ENCODE results near the gene GOLPH3. TPM values are rescaled to one million over a fixed set of nuclear protein-coding genes. Genes with fewer than 3 reads are reported as not detected.
A peak's percentile ranks its signal among the peaks of the same experiment; 100 is the strongest.

Gene GOLPH3
- total RNA-seq (2014; rRNA removed; shearing (Covaris generic)) (96.1 and 113 TPM in 2 replicates), polyA plus RNA-seq (2016; fragmentation: Nextera tagmentation; extraction: Ambion mirVana) (61.7 and 68.5 TPM in 2 replicates)
- long read RNA-seq, transcript GOLPH3-201 (4 exons, 2,721 nt) = major isoform, 16 of 18 reads
- long read RNA-seq, partial matches to known transcripts = 0 of 18 reads
- long read RNA-seq, other reads (novel, unspliced or antisense) = 2 of 18 reads

GRCh38 chr5:32174011-32174870, at the start of gene GOLPH3:
Gene GOLPH3, minus strand, starts transcription at chr5:32174319. Its CDS starts 285 bp downstream, at chr5:32174034.
- peaks cover 45% of the 10 kb centered on the region for H3K79me2 ChIP-seq (replicated peaks; ENCODE audit: insufficient read depth)
- TF ChIP-seq EZH2 (IDR thresholded peaks at IDR 0.05; ENCODE audit: low read depth, unreplicated experiment) (no peak), NANOG (IDR thresholded peaks at IDR 0.05; ENCODE audit: borderline replicate concordance) (no peak), STAT1 (IDR thresholded peaks at IDR 0.05; ENCODE audit: unreplicated experiment) (no peak), POLR2AphosphoS5 (IDR thresholded peaks at IDR 0.05; ENCODE audit: low read depth) (peak; percentile 84), CREB1 (CRISPR knock-in tag; IDR thresholded peaks at IDR 0.05; ENCODE audit: low read depth) (peak; percentile 95)
- TF ChIP-seq, protein P1, sequence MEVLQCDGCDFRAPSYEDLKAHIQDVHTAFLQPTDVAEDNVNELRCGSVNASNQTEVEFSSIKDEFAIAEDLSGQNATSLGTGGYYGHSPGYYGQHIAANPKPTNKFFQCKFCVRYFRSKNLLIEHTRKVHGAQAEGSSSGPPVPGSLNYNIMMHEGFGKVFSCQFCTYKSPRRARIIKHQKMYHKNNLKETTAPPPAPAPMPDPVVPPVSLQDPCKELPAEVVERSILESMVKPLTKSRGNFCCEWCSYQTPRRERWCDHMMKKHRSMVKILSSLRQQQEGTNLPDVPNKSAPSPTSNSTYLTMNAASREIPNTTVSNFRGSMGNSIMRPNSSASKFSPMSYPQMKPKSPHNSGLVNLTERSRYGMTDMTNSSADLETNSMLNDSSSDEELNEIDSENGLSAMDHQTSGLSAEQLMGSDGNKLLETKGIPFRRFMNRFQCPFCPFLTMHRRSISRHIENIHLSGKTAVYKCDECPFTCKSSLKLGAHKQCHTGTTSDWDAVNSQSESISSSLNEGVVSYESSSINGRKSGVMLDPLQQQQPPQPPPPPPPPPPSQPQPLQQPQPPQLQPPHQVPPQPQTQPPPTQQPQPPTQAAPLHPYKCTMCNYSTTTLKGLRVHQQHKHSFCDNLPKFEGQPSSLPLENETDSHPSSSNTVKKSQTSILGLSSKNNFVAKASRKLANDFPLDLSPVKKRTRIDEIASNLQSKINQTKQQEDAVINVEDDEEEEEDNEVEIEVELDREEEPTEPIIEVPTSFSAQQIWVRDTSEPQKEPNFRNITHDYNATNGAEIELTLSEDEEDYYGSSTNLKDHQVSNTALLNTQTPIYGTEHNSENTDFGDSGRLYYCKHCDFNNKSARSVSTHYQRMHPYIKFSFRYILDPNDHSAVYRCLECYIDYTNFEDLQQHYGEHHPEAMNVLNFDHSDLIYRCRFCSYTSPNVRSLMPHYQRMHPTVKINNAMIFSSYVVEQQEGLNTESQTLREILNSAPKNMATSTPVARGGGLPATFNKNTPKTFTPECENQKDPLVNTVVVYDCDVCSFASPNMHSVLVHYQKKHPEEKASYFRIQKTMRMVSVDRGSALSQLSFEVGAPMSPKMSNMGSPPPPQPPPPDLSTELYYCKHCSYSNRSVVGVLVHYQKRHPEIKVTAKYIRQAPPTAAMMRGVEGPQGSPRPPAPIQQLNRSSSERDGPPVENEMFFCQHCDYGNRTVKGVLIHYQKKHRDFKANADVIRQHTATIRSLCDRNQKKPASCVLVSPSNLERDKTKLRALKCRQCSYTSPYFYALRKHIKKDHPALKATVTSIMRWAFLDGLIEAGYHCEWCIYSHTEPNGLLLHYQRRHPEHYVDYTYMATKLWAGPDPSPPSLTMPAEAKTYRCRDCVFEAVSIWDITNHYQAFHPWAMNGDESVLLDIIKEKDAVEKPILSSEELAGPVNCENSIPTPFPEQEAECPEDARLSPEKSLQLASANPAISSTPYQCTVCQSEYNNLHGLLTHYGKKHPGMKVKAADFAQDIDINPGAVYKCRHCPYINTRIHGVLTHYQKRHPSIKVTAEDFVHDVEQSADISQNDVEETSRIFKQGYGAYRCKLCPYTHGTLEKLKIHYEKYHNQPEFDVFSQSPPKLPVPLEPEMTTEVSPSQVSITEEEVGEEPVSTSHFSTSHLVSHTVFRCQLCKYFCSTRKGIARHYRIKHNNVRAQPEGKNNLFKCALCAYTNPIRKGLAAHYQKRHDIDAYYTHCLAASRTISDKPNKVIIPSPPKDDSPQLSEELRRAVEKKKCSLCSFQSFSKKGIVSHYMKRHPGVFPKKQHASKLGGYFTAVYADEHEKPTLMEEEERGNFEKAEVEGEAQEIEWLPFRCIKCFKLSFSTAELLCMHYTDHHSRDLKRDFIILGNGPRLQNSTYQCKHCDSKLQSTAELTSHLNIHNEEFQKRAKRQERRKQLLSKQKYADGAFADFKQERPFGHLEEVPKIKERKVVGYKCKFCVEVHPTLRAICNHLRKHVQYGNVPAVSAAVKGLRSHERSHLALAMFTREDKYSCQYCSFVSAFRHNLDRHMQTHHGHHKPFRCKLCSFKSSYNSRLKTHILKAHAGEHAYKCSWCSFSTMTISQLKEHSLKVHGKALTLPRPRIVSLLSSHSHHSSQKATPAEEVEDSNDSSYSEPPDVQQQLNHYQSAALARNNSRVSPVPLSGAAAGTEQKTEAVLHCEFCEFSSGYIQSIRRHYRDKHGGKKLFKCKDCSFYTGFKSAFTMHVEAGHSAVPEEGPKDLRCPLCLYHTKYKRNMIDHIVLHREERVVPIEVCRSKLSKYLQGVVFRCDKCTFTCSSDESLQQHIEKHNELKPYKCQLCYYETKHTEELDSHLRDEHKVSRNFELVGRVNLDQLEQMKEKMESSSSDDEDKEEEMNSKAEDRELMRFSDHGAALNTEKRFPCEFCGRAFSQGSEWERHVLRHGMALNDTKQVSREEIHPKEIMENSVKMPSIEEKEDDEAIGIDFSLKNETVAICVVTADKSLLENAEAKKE (CRISPR knock-in tag; IDR thresholded peaks at IDR 0.05) = no peak
- TF ChIP-seq, protein P2, sequence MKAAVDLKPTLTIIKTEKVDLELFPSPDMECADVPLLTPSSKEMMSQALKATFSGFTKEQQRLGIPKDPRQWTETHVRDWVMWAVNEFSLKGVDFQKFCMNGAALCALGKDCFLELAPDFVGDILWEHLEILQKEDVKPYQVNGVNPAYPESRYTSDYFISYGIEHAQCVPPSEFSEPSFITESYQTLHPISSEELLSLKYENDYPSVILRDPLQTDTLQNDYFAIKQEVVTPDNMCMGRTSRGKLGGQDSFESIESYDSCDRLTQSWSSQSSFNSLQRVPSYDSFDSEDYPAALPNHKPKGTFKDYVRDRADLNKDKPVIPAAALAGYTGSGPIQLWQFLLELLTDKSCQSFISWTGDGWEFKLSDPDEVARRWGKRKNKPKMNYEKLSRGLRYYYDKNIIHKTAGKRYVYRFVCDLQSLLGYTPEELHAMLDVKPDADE (IDR thresholded peaks at IDR 0.05) = peak; percentile 45; the same call in 1 of the 2 replicates
- peak within 1 kb of the TSS; percentile 97 for H3K4me3 Mint-ChIP-seq

More at GRCh38 chr5:32174011-32174870, at the start of gene GOLPH3:
- peak within 1 kb of the TSS; percentile 95 for H3K4me3 ChIP-seq
- peaks cover 7% of the 10 kb centered on the region for H3K4me1 ChIP-seq (ENCODE audit: insufficient read depth)
- H3K27ac ChIP-seq (ENCODE audit: low read depth) = peak within 1 kb of the TSS; percentile 99
- H3K36me3 ChIP-seq (ENCODE audit: insufficient read depth) = peaks cover 10% of the 10 kb centered on the region; the same call in 1 of the 2 replicates
- DNase-seq (ENCODE audit: low spot score) = peak; percentile 96
- peaks cover 21% of the 10 kb centered on the region for H3K4me1 Mint-ChIP-seq
- H4K20me1 ChIP-seq (replicated peaks; ENCODE audit: insufficient read depth) = peaks cover 9% of the 10 kb centered on the region
- peaks cover 44% of the 10 kb centered on the region for H3K36me3 Mint-ChIP-seq (ENCODE audit: low read depth)
- ATAC-seq = peak; percentile 88
- H3K27ac Mint-ChIP-seq = peak within 1 kb of the TSS; percentile 98
- no peaks in the 10 kb centered on the region for H3K9me2 ChIP-seq (ENCODE audit: insufficient read depth)
- peaks cover 7% of the 10 kb centered on the region; the same call in 1 of the 2 replicates for H3F3A ChIP-seq (replicated peaks; ENCODE audit: low read depth)
- H2AFZ ChIP-seq = peak within 1 kb of the TSS; percentile 78; the same call in 1 of the 2 replicates
- no peaks in the 10 kb centered on the region for H3K27me3 ChIP-seq (ENCODE audit: insufficient read depth)
- no peaks in the 10 kb centered on the region; the same call in 1 of the 3 replicates for H3K9me3 Mint-ChIP-seq
- peak within 1 kb of the TSS; percentile 73 for H3K4me2 ChIP-seq
- peaks cover 20% of the 10 kb centered on the region for H3K27me3 Mint-ChIP-seq (ENCODE audit: insufficient read depth, low read depth, poor library complexity)

Measured in GM23338 (cell line).